WTC11 (cell line): Measurements from ENCODE around the gene RPS6KL1.

Experiments used
- FOXK1 ChIP-seq: sonication (generic); formaldehyde crosslinking; IDR thresholded peaks from 2 replicates; pipeline ENCODE4 v1.8.0; 2022; ENCODE audit warnings: mild to moderate bottlenecking, moderate library complexity, missing genetic modification reagents
- JUN ChIP-seq: sonication (generic); formaldehyde crosslinking; IDR thresholded peaks from 2 replicates; pipeline ENCODE4 v1.8.0; 2023; ENCODE audit warnings: mild to moderate bottlenecking, missing genetic modification reagents
- TF ChIP-seq, protein P1 (sequence below): fragments of 200-600 bp; IDR thresholded peaks from 2 replicates; pipeline ENCODE4 v1.8.0; 2022; ENCODE audit warnings: antibody characterized with exemption
- TF ChIP-seq, protein P2 (sequence below): sonication (generic); formaldehyde crosslinking; IDR thresholded peaks from 2 replicates; pipeline ENCODE4 v1.8.0; 2022; ENCODE audit warnings: mild to moderate bottlenecking, missing genetic modification reagents
- TF ChIP-seq, protein P3 (sequence below): fragments of 250-450 bp; sonication (Bioruptor Pico); IDR thresholded peaks from 2 replicates; pipeline ENCODE4 v1.9.0; 2021; ENCODE audit warnings: mild to moderate bottlenecking

DNA sequence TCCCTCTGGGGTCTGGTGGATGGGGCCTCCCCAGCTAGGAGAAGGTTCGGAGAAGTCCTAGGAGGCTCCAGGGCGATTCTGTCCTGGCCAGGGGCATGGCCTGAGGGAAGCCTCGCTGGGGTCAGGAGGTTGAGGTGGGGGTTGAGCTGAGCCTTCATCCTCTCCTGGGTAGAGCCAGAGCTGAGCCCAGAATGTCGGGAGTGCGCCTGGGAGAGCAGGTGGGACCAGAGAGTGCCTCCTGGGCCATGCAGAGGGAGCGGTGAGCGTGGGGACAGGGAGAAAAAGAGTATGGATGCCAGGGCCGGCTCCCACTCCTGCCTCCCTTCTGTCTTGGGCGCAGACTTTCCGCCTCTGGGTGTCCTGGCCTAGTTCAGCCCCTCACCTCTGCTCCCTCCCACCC, 13.1 kb downstream of the RPS6KL1 start:
- TF ChIP-seq, protein P1, sequence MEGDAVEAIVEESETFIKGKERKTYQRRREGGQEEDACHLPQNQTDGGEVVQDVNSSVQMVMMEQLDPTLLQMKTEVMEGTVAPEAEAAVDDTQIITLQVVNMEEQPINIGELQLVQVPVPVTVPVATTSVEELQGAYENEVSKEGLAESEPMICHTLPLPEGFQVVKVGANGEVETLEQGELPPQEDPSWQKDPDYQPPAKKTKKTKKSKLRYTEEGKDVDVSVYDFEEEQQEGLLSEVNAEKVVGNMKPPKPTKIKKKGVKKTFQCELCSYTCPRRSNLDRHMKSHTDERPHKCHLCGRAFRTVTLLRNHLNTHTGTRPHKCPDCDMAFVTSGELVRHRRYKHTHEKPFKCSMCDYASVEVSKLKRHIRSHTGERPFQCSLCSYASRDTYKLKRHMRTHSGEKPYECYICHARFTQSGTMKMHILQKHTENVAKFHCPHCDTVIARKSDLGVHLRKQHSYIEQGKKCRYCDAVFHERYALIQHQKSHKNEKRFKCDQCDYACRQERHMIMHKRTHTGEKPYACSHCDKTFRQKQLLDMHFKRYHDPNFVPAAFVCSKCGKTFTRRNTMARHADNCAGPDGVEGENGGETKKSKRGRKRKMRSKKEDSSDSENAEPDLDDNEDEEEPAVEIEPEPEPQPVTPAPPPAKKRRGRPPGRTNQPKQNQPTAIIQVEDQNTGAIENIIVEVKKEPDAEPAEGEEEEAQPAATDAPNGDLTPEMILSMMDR = no peak
- no peak for TF ChIP-seq JUN (CRISPR knock-in tag)
- TF ChIP-seq, protein P2, sequence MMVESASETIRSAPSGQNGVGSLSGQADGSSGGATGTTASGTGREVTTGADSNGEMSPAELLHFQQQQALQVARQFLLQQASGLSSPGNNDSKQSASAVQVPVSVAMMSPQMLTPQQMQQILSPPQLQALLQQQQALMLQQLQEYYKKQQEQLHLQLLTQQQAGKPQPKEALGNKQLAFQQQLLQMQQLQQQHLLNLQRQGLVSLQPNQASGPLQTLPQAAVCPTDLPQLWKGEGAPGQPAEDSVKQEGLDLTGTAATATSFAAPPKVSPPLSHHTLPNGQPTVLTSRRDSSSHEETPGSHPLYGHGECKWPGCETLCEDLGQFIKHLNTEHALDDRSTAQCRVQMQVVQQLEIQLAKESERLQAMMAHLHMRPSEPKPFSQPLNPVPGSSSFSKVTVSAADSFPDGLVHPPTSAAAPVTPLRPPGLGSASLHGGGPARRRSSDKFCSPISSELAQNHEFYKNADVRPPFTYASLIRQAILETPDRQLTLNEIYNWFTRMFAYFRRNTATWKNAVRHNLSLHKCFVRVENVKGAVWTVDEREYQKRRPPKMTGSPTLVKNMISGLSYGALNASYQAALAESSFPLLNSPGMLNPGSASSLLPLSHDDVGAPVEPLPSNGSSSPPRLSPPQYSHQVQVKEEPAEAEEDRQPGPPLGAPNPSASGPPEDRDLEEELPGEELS = no peak
- no peak for TF ChIP-seq FOXK1 (CRISPR knock-in tag)
- TF ChIP-seq, protein P3, sequence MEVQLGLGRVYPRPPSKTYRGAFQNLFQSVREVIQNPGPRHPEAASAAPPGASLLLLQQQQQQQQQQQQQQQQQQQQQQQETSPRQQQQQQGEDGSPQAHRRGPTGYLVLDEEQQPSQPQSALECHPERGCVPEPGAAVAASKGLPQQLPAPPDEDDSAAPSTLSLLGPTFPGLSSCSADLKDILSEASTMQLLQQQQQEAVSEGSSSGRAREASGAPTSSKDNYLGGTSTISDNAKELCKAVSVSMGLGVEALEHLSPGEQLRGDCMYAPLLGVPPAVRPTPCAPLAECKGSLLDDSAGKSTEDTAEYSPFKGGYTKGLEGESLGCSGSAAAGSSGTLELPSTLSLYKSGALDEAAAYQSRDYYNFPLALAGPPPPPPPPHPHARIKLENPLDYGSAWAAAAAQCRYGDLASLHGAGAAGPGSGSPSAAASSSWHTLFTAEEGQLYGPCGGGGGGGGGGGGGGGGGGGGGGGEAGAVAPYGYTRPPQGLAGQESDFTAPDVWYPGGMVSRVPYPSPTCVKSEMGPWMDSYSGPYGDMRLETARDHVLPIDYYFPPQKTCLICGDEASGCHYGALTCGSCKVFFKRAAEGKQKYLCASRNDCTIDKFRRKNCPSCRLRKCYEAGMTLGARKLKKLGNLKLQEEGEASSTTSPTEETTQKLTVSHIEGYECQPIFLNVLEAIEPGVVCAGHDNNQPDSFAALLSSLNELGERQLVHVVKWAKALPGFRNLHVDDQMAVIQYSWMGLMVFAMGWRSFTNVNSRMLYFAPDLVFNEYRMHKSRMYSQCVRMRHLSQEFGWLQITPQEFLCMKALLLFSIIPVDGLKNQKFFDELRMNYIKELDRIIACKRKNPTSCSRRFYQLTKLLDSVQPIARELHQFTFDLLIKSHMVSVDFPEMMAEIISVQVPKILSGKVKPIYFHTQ (CRISPR knock-in tag) = no peak
